Activated CD4-positive, alpha-beta T cell treated with anti-CD3 and anti-CD28 coated beads for 48 hours (primary cell): ENCODE data around the gene ADORA1.

Experiments used
- DNase-seq: peaks from one replicate; pipeline ENCODE4 v3.0.0-alpha.2; 2020

ADORA1 gene

DNA sequence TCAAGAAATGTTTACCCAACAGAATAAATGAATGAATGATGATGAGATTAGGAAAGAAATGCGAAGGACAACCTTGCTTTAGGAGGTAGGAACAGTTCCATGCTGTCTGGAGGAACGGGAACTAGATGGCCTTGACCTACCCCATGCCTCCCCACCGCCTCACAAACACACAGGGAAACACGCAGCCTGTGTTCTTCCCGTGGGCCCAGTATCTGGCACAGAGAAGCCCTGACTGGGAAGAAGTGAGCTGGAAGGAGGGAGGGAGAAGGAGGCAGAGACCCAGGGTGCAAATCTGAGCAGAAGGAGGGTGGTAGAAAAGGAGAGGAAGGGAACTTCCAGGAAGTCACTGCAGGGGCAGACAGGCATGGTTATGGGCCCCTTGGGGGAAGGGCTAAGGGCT, 3.5 kb upstream of the ADORA1 start:
- DNase-seq, result no peak

DNA sequence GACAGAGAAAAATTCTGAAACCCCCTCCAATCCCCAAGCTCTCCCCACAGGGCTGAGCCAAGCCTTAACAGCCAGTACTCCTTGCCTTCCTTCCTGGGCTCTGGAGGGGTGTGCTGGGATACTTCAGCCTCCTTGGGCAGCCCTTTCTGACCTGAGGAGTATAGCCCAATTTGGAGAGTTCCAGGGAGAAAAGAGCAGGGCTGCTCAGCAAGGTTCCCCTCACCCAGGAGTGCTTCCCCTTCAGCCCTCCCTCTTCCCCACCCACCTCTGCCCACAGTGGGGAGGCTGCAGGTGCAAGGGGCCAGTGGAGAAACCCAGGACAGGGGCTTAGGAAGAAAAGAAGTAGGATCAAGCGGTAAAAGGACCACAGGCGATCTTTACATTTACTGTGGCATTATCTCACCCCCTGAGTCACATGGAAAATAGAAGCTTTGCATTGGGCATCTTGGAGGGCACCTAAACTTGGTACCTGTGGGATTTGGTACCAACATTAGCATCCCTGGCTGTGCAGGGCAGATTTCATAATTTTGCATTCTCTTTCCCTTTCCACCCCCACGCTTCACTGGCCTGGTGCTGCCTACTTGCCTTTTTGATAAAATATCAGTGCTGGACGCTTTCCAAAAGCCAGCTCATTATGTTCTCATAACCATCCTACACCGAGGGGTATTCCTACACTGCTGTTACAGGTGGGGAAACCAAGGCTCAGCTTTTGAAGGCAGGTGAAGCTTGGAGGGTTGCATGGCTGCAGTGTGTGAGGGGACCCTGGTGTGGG, 2.8 kb upstream of the ADORA1 start:
- no peak for DNase-seq

DNA sequence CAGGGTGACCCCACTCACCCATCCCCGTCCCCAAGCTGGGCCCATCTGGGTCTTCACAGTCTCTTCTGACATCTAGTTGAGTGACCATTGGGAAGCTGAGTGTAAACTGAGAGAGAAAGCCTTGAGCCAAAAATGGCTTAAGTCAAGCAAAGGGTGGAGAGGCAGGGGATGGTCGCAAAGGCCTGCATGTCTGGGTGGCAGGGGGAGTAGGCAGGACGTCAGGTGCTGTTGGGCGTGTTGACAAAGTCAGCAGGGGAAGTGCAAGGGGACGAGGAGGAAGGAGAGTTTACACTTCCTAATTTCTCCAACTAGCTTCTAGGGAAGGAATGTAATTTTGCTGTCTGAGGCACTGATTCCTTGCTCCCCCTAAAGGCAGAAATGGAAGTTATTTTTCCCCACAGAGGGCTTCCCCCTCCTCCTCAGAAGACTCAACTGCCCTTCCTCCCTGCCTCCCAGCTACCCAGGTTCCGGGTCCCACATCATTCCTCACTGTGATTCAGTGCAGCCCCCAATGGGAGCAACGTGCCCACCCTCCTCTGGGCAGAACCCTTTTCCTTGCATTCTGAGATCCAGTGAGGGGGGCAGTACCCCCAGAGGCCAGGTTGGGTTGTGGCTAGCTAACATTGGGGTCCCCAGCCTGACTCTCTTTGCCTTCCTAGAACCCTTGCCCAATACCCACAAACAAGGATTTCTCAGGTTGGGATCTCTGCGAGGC, 1.2 kb upstream of the ADORA1 start:
- no peak for DNase-seq

DNA sequence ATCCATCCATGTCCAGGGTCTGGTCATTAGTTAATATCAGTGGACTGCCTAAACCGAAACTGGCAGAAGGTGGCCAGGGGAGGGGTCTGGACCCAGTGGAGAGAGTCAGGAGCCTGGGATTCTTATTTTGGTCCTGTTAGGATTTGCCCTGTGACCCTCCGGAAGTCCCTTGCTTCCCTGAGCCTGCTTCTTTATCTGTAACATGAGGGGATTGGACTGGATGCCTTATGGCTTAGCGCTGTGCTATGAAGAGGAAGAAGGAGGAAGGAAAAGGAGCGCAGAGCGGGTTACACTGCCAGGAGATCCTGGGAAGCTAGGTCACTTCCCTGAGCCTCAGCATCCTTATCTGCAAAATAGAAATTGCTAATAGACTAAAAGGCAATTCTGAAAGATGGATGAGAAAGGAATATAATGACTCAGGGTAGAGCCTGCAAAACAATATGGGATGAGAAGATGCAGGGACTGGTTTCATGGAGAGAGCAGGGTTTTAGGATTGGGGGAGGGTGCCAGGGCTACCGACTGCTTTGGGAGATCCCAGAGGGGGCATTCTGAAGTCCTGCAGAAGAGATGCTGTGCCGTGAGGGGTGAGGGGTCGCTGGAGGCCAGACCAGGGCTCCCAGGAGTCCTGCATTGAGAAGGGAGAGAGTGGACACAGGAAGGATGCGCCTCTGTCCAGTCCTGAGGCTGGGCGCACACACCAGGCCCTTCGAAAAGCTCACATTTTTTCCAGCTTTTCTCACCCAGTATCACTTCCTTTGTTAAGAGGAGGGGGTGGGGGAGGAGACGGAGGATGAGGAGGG, 460 bp upstream of the ADORA1 start:
- no peak for DNase-seq

DNA sequence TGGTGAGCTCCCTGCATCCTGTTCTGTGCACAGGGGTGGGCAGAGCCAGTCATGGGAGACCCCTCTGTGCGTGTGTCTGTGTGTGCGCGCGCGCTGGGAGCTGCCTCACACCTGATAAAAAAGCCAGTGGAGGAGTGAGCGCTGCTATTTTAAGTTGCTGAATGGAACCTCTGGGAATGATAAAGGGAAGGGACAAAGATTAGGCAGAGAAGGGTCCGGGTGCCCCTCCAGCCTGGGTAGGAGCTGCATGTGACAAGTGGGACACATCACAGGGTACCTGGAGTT, 847 bp downstream of the ADORA1 start:
- no peak for DNase-seq

DNA sequence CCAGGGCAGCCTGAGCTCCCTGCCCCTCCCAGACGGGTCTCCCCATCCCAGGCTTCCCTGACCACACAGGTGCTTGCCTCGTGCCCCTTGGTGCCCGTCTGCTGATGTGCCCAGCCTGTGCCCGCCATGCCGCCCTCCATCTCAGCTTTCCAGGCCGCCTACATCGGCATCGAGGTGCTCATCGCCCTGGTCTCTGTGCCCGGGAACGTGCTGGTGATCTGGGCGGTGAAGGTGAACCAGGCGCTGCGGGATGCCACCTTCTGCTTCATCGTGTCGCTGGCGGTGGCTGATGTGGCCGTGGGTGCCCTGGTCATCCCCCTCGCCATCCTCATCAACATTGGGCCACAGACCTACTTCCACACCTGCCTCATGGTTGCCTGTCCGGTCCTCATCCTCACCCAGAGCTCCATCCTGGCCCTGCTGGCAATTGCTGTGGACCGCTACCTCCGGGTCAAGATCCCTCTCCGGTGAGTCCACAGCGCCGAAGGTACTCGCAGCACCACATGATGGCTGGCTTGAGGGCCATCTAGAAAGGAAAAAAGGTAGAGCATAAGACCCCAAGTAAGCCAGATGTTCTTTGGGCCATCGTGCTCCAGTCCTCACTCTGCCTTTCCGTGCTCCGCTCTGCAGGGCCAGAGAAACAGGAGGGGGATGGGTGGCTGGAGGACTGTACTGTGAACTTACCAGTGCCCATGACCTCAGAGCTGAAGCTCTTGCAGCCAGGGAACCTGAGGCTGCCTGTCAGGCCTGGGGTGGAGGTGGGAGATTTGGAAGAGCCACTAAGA, 1.4 kb downstream of the ADORA1 start:
- no peak for DNase-seq

DNA sequence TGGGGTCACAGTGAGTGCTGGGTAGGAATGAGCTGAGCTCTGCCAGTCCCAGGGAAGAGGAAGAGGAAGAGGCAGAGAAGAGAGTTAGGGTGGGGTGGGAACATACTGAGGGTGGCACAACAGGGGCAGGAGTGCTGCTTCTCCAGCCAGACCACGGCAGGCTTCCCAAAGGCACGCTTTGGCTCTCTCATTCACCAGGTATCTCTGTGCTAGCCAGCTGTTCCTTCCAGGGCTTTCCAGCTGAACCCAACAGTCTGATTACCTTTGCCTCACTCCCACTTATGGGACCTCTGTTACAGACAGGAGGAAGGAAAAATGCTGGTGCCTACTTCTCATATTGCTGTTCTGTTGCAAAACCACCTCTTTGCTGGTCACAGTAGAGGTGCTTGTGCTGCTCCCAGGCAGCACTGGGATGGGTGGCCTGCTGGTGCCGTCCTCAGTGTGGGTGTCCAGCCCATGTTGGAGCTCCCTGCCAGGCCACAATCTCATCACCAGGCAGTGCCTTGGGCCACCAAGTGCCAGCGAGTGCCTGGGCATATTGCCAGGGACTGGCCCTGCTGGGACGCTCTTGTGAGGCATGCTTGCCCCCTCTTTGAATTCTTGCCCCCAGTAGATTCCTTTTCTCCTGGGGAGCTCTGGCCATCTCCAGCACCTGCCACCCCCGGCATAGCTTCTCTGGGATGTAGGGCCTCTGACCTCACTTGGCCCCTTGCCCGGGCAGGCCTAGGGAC, 2.1 kb downstream of the ADORA1 start:
- no peak for DNase-seq

DNA sequence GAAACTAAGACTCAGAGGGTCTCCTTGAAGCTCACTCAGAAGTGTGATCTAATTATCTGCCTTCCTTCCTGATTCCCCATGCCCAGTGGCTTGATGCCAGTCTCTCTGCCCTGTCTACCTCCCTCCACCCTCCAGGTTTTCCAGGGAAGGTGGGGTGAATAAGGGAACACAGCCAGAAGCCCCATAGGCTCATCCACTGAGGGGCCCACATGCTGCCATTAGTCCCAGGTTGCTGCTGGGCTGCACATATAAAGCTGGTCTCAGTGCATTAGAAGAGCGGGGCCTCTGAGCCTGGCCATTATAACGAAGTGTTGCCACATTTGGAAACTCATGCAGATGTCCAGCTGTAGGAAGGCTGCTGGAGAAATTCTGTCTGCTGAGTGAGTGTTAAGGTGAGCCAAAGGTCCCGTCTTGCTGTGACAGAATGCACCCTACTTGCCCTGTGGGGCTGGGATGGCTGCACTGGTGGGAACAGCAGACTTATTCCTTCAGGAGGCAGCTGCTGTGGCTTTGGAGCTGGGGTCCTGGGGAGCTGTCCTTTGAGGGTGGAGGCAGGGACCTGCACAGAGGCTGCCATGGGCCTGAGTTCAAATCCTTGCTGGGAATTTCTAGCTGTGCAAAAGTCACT, 2.9 kb downstream of the ADORA1 start:
- no peak for DNase-seq

DNA sequence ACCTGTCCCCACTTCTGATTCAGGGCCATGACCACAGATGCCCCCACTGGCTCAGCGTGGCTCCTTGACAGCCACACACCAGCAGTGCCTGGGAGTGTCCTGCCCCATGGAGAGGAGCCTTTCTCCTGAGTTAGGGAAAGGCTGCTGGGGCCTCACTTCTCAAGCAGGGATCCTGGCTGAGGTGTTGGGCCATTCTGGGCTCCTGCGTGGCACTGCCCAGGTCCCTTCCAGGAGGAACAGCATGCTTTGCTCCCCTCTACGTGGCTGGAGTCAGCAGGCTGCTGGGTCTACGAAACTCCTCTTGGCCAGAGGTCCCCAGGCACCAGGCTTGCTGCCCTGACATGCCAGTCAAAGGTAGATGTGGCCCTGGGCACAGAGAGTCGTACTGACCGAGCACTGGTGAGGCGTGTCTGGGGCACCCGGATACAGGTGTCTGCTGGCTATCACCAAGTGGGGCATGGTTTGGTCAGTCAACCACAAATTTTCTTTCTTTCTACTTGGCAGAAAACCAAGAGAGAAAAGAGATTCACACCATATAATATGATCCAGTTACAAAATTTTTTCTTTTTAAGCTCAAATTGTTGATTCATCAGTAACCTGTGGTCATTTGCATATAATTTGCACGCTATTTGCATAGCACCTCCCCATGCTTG, 4.1 kb downstream of the ADORA1 start:
- no peak for DNase-seq

DNA sequence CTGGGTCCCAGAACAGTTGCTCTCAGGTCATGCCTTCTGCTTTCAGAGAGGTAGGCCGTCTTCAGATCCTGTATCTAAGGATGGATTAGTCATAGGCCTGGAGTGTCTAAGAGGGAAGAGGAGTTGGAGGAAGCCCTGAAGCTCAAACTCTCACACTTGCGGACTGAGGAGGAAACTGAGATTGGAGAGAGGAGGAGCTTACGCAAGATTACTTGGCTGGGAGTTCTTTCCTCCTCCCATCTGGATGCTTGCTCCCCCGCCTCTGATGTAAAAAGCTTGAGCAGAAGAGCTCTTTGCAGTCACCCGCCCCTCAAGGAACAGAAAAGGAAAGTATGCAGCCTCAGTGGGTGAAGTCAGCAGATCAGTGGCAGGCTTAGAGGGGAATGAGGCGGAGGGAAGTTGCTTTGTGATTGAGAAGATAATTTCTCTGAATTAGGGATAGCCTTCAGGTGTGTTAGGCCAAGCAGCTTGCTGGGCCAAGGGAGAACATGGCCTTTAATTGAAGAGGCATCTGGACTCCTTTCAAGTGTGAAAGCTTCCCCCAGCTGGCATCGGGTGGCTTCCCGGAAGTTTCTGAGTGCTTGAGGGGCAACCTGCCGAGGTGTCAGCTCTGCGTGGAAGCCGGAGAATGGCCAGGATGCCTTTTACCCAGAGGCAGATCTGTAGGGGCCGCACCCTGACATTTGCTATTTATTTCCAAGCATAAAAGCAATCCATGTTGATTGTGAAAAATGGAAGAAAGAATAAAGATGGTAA, 6.6 kb downstream of the ADORA1 start:
- DNase-seq, result no peak

DNA sequence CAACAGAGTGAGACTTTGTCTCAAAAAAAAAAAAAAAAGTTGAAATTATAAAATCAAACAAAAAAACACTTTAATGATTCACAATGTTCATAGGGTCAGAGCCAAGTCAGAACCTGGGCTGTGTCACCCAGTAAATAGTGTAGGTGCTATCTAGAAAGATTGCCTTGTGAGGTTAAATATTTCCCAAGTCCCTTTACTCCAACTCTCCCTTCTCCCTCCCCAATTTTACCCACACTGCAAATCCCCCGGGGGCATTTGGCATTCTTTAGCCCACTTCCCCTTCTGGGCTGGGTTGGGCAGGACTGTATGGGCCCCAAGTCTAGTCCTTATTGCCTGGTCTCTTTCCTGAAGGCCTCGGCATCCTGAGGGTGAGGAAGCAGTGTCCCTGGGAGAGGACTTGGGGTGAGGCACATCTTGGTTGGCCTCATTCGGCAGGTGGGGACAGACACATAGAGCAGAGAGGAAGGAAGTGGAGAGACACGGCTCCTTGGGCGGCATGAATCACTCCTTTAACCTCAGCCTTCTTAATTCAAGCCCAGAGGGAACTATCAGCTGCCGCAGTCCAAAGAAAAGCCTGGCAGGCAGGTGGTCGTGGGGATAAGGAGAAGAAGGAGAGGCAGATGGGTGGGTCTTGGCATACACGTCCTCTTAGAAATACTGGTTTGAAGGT, 8.2 kb downstream of the ADORA1 start:
- no peak for DNase-seq

DNA sequence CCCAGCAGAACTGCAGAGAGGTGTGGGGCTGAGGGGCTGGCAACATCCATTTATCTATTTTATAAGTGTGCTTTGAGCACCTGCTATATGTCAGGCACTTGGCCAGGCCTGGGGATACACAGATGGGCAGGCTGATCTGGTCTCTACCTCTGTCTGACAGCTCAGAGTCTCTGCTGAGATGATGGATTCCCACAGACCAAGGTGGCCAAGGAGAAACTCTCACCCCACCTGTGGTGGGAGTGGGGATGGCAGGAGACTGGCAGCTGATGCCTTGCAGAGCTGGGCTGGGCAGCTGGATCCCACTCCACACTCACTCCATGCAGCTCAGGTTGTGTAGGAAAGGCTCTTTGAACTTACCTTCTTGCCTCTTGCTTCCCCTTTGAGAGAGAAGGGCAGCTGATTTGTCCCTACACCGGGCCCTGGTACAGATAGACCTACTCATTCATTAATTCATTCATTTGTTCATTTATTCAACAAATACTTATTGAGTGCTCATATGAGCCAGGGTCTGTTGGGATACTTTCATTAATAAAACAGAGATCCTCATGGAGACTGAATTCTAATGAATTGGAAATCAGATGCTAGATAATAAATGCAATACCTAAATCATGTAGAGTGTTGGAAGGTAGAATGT, 9.0 kb downstream of the ADORA1 start:
- DNase-seq, result no peak

DNA sequence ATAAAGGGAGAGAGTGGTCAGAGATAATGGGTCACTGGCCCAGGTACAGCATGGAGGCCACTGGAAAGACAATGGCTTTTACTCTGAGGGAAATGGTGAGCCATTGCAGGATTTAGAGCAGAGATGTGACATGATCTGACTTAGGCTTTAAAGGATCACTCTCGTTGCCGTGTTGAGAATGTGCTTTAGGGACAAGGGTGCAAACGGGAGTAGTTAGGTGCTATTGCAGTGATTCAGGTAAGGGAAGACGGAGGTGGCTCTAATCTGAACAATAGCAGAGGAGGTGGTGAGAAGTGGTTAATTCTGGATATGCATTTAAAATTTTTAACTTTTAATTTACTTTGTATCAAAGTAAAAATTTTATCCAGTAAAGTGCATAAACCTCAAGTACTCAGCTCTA, 9.8 kb downstream of the ADORA1 start:
- no peak for DNase-seq

DNA sequence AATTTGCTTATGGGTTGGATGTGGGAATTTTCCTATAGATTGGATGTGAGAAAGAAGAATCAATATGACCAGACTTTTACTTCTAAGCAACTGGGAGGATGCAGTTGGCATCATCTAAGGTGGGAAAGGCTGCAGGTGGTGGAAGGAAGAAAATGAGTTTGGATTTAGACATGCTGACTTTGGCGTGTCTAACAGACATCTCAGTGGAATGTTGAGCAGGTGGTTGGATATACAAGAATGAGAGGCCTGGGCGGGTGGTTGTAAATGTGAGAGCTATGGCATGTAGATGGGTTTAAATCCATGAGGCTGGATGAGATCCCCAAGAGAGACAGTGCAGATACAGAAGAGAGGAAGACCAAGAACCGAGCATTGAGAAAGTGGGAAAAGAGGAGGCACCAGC, 10.5 kb downstream of the ADORA1 start:
- no peak for DNase-seq

DNA sequence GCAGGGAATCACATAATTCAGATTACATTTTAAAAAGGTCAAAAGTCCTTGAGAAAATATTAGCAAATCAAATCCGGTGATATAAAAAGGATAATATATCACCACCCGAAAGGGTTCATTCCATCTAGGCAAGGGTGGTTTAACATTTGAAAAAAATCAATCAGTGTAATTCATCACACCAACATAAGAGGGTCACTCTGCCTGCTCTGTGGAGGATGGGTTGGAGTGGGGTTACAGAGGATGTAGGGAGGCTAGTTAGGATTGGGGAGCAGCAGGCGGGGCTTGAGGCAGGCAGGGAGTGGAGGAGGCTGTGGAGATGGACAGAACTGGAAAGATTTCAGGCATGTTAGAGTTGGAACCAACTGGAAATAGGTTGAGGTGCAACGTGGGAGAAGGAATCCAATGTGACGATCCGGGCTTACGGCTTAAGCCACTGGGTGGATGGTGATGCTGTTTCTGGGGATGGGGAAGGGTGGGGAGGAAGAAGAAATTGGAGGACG, 12.5 kb downstream of the ADORA1 start:
- no peak for DNase-seq

DNA sequence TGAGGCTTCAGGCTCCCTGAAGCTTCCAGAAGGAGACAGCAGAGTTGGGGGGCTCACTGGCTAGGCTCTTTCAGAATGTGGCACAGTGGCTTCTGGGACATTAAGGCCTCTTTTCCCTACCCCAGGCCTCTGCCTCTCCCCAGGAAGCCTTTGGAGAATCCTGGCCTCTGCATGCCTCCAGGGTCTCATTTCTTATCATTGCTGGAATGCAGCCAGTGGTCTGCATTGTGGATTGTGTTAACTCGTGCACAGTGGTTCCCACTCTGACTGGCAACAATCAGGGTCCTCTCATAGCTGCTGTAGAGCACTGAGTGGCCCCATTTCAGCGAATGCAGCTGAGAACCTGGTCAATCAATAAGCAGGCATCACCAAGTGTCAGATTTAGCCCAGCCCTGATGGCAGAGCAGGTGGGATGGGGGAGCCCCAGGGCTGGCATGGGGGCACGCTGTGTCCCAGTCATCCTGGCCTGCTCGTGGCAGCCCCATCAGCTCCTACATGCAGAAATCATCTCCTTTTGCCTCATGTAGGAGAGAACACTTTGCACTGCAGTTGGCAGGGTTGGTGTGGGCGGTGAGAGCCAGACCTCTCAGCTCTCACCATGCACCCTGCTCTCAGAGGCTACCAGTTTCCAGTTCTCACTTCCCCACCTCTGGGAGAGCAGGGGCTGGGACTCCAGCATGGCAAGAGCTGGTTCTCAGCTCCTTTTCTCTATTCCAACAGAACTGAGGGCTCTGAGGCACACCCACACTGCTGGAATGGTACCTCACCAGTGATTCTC, 13.4 kb downstream of the ADORA1 start:
- DNase-seq, result no peak

DNA sequence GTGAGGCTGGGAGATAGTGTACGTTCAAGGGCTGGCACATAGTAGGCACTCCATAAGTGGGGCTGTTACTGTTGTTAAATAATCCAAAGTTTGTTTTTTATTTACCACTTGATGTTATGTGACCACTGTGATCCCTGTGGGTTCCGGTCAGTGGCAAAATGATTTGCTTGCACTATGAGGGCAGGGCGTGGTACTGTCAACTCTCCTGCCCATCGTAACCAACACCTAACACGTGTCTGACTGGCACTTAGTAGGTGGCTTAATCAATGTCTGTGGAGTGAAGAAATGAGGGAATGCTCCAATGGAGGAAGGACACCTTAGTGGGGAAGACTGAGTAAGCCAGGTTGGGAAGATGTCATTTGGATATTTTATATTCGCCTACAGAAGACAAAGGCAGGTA, 14.6 kb downstream of the ADORA1 start:
- no peak for DNase-seq

DNA sequence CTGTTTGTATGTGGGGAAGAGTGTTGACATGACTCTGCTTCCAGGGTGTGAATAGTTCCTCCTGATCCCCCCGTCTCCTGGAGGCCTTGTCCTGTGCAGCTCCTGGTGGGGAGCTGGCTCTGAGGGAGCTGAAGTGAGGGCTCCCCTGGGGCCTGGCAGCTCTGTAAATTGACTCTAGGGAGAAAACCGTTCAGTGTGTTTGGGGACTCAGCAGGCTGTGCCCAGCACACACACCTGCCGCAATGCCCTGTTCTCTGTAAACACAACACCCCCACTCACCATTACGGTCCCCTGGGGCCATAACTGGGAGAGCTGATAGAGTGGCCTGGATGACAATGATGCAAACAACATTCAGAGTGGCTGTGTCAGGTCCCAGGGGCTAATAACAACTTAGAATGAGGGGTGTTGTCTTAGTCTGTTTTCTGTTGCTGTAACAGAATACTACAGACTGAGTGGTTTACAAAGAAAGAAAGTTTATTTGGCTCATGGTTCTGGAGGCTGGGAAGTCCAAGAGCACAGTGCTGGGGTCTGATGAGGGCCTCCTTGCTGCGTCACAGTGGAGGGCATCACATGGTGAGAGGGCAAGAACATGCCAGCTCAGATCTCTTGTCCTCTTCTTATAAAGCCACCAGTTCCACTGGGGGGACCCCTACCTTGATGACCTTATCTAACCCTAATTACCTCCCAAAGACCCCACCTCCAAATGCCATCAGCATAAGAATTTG, 15.3 kb downstream of the ADORA1 start:
- no peak for DNase-seq
